CD4-positive, CD25-positive, alpha-beta regulatory T cell (primary cell): ENCODE results near the gene RRAD. TPM values are rescaled to one million over a fixed set of nuclear protein-coding genes. Genes with fewer than 3 reads are reported as not detected.

Experiments
- ATAC-seq, 2 donors: fragments of 150-1000 bp; cut with Tn5 transposase; one replicate each; pipeline ENCODE4 v1.10.0; 2021; ENCODE audit warnings: low read depth in 2 of 2, moderate number of reproducible peaks in 2 of 2, moderate library complexity in 1 of 2
- DNase-seq, 3 donors: peaks; one replicate each; pipeline versions ENCODE4 v3.0.0 to v3.0.0-alpha.2; 2012 to 2022; ENCODE audit warnings: mixed read lengths in 1 of 3
- H3K27ac ChIP-seq: one replicate; pipeline ENCODE4 v1.7.0; 2013; ENCODE audit warnings: mild to moderate bottlenecking, low read length; ENCODE audit not compliant: insufficient read depth, poor library complexity, severe bottlenecking
- H3K27me3 ChIP-seq: one replicate; pipeline ENCODE4 v1.7.0; 2013; ENCODE audit warnings: low read length; ENCODE audit not compliant: control insufficient read depth, insufficient read depth
- H3K36me3 ChIP-seq: one replicate; pipeline ENCODE4 v1.7.0; 2013; ENCODE audit warnings: mild to moderate bottlenecking, low read length, moderate library complexity; ENCODE audit not compliant: control insufficient read depth, insufficient read depth
- H3K4me1 ChIP-seq: 2 replicates; pipeline ENCODE4 v1.7.0; 2013; ENCODE audit warnings: mild to moderate bottlenecking, low read length; ENCODE audit not compliant: insufficient read depth, control insufficient read depth, poor library complexity, severe bottlenecking
- H3K4me3 ChIP-seq: one replicate; pipeline ENCODE4 v1.7.0; 2013; ENCODE audit warnings: low read depth, mild to moderate bottlenecking, low read length, moderate library complexity
- H3K9me3 ChIP-seq, 2 experiments: 1 replicate in 1 of 2; 2 replicates in 1 of 2; pipeline ENCODE4 v1.7.0; 2013; ENCODE audit warnings: low read length in 2 of 2, mild to moderate bottlenecking in 1 of 2, moderate library complexity in 1 of 2; ENCODE audit not compliant: control insufficient read depth in 2 of 2
- H3K27ac Mint-ChIP-seq, 3 donors: one replicate each; pipeline ENCODE4 v1.8.0; 2020 to 2022; ENCODE audit warnings: mild to moderate bottlenecking in 3 of 3, mixed read lengths in 3 of 3, moderate library complexity in 2 of 3
- H3K27me3 Mint-ChIP-seq: one replicate; pipeline ENCODE4 v1.8.0; 2022; ENCODE audit warnings: mild to moderate bottlenecking, mixed read lengths
- H3K36me3 Mint-ChIP-seq: one replicate; pipeline ENCODE4 v1.8.0; 2020; ENCODE audit warnings: mixed read lengths
- H3K4me1 Mint-ChIP-seq, 4 donors: one replicate each; pipeline ENCODE4 v1.8.0; 2020 to 2022; ENCODE audit warnings: mixed read lengths in 4 of 4, mild to moderate bottlenecking in 1 of 4
- H3K4me3 Mint-ChIP-seq, 4 donors: one replicate each; pipeline ENCODE4 v1.8.0; 2020 to 2022; ENCODE audit warnings: mild to moderate bottlenecking in 4 of 4, mixed read lengths in 4 of 4, moderate library complexity in 3 of 4
- H3K9me3 Mint-ChIP-seq, 7 donors: one replicate each; pipeline ENCODE4 v1.8.0; 2020 to 2022; ENCODE audit warnings: mixed read lengths in 7 of 7, mild to moderate bottlenecking in 3 of 7, moderate library complexity in 2 of 7
- polyA plus RNA-seq, 4 donors: library from polyadenylated mRNA; unstranded; fragments of 300-500 nt; fragmentation: Illumina TruSeq; gene quantifications; one replicate each; pipeline ENCODE4 v1.2.3, GENCODE V29; 2021
- total RNA-seq: library from RNA; stranded (reverse); gene quantifications from one replicate; pipeline ENCODE4 v1.2.3, GENCODE V29; 2022

The RRAD gene
- total and polyA plus RNA-seq, 5 donors from 2014 or later = 0.35 TPM; not detected in 4

DNA sequence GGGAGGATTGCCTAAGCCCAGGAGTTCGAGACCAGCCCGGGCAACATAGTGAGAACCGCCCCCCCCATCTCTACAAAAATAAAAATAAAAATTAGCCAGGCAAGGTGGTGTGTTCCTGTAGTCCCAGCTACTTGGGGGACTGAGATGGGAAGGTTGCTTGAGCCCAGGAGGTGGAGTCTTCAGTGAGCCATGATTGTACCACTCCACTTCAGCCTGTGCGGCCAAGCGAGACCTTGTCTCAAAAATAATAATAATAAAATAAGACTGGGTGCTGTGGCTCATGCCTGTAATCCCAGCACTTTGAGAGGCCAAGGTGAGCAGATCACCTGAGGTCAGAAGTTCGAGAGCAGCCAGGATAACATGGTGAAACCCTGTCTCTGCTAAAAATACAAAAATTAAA lies 33.5 kb downstream of the RRAD start:
- DNase-seq = no peak
- peaks cover 1% of the 10 kb centered on the region for H3K36me3 ChIP-seq
- H3K4me1 ChIP-seq = no peaks in the 10 kb centered on the region
- no peak overlapping the region for H3K27ac Mint-ChIP-seq
- H3K36me3 Mint-ChIP-seq = peaks cover 3% of the 10 kb centered on the region
- peaks cover 0 to 1% (median 0%) of the 10 kb centered on the region in 7 donors for H3K9me3 Mint-ChIP-seq
- no peak overlapping the region for H3K4me3 Mint-ChIP-seq
- no peaks in the 10 kb centered on the region for H3K27me3 Mint-ChIP-seq
- ATAC-seq = no peak
- H3K4me3 ChIP-seq = no peak overlapping the region
- no peaks in the 10 kb centered on the region for H3K9me3 ChIP-seq
- no peaks in the 10 kb centered on the region for H3K27me3 ChIP-seq
- H3K27ac ChIP-seq = no peak overlapping the region
- H3K4me1 Mint-ChIP-seq = peaks cover 6 to 32% (median 11%) of the 10 kb centered on the region in 4 donors

DNA sequence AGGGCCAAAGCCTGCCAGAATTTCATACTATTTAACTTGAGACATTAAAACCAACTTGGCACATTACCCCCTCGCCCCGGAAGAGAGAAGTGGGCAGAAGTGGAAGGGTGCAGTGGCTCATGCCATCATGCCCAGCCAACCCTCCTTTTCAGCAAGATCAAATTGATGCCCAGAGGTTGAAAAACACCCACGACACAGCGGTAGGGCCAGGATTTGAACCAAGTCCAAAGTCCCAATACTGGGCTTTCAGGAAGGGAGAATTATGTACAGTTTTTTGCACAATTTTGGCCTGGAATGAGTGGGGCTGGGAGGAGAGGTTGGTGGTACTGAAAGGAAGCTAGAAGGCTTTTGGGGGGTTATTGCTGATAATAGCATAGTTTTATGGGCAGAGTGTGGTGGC lies 34.0 kb downstream of the RRAD start:
- Mint-ChIP-seq H3K4me3 (peak overlapping the region in 1 of 4 donors; percentile 43), H3K27me3 (no peaks in the 10 kb centered on the region), H3K4me1 (peaks cover 9 to 33% (median 13%) of the 10 kb centered on the region in 4 donors), H3K9me3 (peaks cover 0 to 1% (median 0%) of the 10 kb centered on the region in 7 donors), H3K36me3 (peaks cover 7% of the 10 kb centered on the region), H3K27ac (peak overlapping the region; percentile 10 to 62 (median 29))
- Histone ChIP-seq H3K27me3 (no peaks in the 10 kb centered on the region), H3K4me1 (no peaks in the 10 kb centered on the region), H3K27ac (no peak overlapping the region), H3K4me3 (no peak overlapping the region), H3K36me3 (peaks cover 6% of the 10 kb centered on the region), H3K9me3 (no peaks in the 10 kb centered on the region)
- DNase-seq (no peak), ATAC-seq (no peak)

DNA sequence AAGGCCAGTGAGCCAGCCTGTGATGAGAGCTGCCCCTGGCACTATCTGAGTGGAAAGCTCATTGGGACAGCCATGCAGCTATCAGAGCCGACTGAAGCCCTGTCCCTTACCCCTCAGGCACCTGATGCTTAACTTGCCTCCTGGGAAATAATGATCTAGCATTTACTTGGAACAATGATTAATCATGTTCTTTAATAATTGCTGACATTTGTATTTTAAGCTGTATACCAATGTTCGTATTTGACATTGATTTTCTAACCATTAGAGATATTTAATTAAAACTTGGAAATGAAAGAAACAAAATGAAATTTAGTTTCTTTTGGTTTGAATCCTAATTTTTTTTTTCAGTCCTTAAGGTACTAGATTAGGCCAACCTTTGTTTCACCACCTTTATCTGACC lies 34.5 kb downstream of the RRAD start:
- DNase-seq (no peak), ATAC-seq (no peak)
- Mint-ChIP-seq H3K9me3 (peaks cover 0 to 1% (median 0%) of the 10 kb centered on the region in 7 donors), H3K27ac (peak overlapping the region in 1 of 3 donors; percentile 29), H3K36me3 (peaks cover 8% of the 10 kb centered on the region), H3K4me3 (no peak overlapping the region), H3K27me3 (no peaks in the 10 kb centered on the region), H3K4me1 (peaks cover 10 to 35% (median 14%) of the 10 kb centered on the region in 4 donors)
- Histone ChIP-seq H3K27ac (no peak overlapping the region), H3K27me3 (no peaks in the 10 kb centered on the region), H3K36me3 (peaks cover 7% of the 10 kb centered on the region), H3K4me1 (no peaks in the 10 kb centered on the region), H3K9me3 (no peaks in the 10 kb centered on the region), H3K4me3 (no peak overlapping the region)

DNA sequence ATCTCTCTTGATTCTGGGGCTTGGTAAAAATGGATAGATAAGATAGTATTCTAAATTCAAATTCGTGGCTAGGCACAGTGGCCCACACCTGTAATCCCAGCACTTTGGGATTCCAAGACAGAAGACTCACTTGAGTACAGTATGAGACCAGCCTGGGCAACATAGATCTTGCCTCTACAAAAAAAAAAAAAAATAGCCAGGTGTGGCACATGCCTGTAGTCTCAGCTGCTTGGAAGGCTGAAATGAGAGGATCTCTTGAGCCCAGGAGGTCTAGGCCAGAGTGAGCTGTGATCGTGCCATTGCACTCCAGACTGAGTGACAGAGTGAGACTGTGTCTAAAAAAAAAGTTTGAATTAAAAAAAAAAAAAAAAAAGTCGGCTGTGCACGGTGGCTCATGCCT lies 35.7 kb downstream of the RRAD start:
- no peaks in the 10 kb centered on the region for H3K27me3 Mint-ChIP-seq
- H3K27ac ChIP-seq = no peak overlapping the region
- no peaks in the 10 kb centered on the region for H3K9me3 ChIP-seq
- ATAC-seq (no peak), DNase-seq (no peak)
- peaks cover 16% of the 10 kb centered on the region for H3K36me3 Mint-ChIP-seq
- H3K4me3 Mint-ChIP-seq = no peak overlapping the region
- H3K36me3 ChIP-seq = peaks cover 15% of the 10 kb centered on the region
- H3K9me3 Mint-ChIP-seq = no peaks in the 10 kb centered on the region
- no peaks in the 10 kb centered on the region for H3K4me1 ChIP-seq
- peaks cover 10 to 34% (median 18%) of the 10 kb centered on the region in 4 donors for H3K4me1 Mint-ChIP-seq
- H3K27me3 ChIP-seq = no peaks in the 10 kb centered on the region
- H3K27ac Mint-ChIP-seq = peak overlapping the region in 1 of 3 donors; percentile 63
- H3K4me3 ChIP-seq = no peak overlapping the region

DNA sequence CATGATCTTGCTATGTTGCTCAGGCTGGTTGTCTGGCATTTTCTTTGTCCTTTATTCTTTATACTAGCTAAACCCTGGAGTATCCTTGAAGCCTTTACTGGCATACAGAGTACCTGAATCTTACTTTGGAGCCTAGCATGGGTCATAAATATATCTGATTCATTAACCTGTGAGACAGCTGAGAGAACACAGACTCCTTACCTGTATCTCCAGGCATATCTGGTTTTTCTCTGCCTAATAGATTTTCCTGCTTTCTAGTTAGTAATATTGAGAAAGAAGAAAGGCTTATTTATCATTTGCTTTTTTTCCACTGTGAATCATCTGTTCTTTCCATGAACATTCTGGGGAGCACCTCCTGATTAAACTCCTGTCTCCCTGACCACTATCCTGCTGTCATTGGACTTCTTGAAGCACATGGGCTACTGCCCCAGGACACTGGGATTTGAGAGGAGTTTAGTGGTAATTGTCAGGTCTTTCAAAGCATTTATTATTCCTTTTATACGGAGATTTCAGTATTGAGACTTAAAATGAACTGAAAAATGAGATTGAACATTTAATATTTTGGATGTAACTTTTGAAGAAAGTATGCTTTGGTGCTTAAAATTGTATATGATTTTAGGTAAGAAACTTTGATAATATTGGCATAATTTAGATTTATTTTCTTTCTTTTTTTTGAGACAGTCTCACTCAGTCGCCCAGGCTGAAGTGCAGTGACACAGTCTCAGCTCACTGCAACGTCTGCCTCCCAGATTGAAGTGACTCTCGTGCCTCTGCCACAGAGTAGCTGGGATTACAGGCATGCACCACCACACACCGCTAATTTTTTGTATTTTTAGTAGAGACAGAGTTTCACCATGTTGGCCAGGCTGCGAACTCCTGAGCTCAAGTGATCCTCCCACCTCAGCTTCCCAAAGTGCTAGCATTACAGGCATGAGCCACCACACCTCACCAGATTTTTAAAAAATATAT lies 36.4 kb downstream of the RRAD start:
- no peak for ATAC-seq
- Histone ChIP-seq H3K36me3 (peaks cover 20% of the 10 kb centered on the region), H3K9me3 (no peaks in the 10 kb centered on the region), H3K27me3 (no peaks in the 10 kb centered on the region), H3K4me3 (no peak overlapping the region), H3K27ac (no peak overlapping the region), H3K4me1 (no peaks in the 10 kb centered on the region)
- H3K27ac Mint-ChIP-seq = no peak overlapping the region
- peaks cover 10 to 32% (median 18%) of the 10 kb centered on the region in 4 donors for H3K4me1 Mint-ChIP-seq
- no peak for DNase-seq
- no peaks in the 10 kb centered on the region for H3K27me3 Mint-ChIP-seq
- H3K4me3 Mint-ChIP-seq = no peak overlapping the region
- H3K36me3 Mint-ChIP-seq = peaks cover 19% of the 10 kb centered on the region
- H3K9me3 Mint-ChIP-seq = no peaks in the 10 kb centered on the region

DNA sequence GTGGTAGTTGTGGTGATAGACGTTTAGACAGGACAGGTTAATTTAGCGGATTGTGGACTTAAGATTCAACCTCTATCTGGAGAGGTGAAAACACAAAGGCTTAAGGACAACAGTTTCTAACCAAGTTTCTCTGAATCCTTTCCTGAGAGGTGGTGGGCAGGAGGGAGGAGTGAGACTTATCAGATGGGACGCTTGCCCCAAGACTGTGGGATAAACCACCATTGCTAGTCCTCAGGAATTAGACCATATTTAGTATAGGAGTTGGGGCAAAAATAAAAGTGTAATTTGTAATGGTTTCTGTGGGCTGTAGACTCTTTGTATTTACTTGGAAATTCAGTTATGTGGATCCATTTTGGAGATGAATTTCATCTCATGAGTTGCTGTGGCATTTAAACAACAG lies 38.4 kb downstream of the RRAD start:
- peaks cover 19% of the 10 kb centered on the region for H3K36me3 Mint-ChIP-seq
- H3K27ac Mint-ChIP-seq = peak overlapping the region in 1 of 3 donors; percentile 32
- DNase-seq (no peak), ATAC-seq (no peak)
- no peaks in the 10 kb centered on the region for H3K27me3 Mint-ChIP-seq
- no peaks in the 10 kb centered on the region for H3K9me3 Mint-ChIP-seq
- peaks cover 9 to 31% (median 17%) of the 10 kb centered on the region in 4 donors for H3K4me1 Mint-ChIP-seq
- no peak overlapping the region for H3K4me3 Mint-ChIP-seq
- Histone ChIP-seq H3K36me3 (peaks cover 20% of the 10 kb centered on the region), H3K9me3 (no peaks in the 10 kb centered on the region), H3K4me1 (peaks cover 2% of the 10 kb centered on the region), H3K27me3 (no peaks in the 10 kb centered on the region), H3K4me3 (no peak overlapping the region), H3K27ac (no peak overlapping the region)

DNA sequence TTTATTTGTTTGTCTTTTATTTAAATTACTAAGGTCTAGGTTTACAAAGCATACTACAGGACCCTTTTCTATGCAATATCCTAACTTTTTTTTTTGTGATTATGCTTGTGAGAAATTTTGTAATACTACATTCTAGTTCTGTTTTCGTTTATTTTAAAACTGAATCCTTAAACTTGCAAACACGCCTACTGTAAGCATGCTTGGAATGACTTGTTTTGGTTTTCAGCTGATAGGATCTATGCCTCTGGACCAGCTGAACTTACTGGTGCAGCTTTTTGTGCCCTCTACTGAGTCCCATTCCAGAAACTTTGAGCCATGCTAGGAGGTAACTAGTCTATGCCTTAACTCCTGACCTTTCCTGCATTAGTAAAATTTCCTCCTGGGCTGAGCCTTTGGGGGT lies 39.0 kb downstream of the RRAD start:
- no peaks in the 10 kb centered on the region for H3K9me3 Mint-ChIP-seq
- no peak overlapping the region for H3K4me3 Mint-ChIP-seq
- H3K27ac Mint-ChIP-seq = no peak overlapping the region
- no peaks in the 10 kb centered on the region for H3K27me3 ChIP-seq
- H3K36me3 Mint-ChIP-seq = peaks cover 19% of the 10 kb centered on the region
- ATAC-seq = no peak
- no peak overlapping the region for H3K4me3 ChIP-seq
- H3K27me3 Mint-ChIP-seq = no peaks in the 10 kb centered on the region
- DNase-seq = no peak
- H3K27ac ChIP-seq = no peak overlapping the region
- H3K36me3 ChIP-seq = peaks cover 20% of the 10 kb centered on the region
- peaks cover 8% of the 10 kb centered on the region for H3K4me1 ChIP-seq
- peaks cover 9 to 37% (median 17%) of the 10 kb centered on the region in 4 donors for H3K4me1 Mint-ChIP-seq
- no peaks in the 10 kb centered on the region for H3K9me3 ChIP-seq
